Lower leg skin (tissue), 4 donors: ENCODE data around the gene PPIL6. TPM values are rescaled to one million over a fixed set of nuclear protein-coding genes. Genes with fewer than 3 reads are reported as not detected.

Experiments used
- DNase-seq, 2 donors: peaks; one replicate each; pipeline ENCODE4 v3.0.0-alpha.2; 2019; ENCODE audit warnings: low spot score in 2 of 2
- H3K4me3 ChIP-seq: fragments of 200-600 bp; sonication (generic); 2 replicates; pipeline ENCODE4 v1.5.1; 2017; ENCODE audit warnings: mild to moderate bottlenecking, low read depth; ENCODE audit not compliant: poor library complexity, severe bottlenecking
- CTCF ChIP-seq, 3 donors: fragments of 450-650 bp; IDR thresholded peaks; one replicate each; pipeline ENCODE4 v1.5.1; 2016; ENCODE audit warnings: antibody characterized with exemption in 3 of 3, mild to moderate bottlenecking in 3 of 3, moderate library complexity in 2 of 3
- POLR2A ChIP-seq, 2 donors: fragments of 450-650 bp; IDR thresholded peaks; one replicate each; pipeline ENCODE4 v1.6.1; 2016 to 2017; ENCODE audit warnings: antibody characterized with exemption in 2 of 2, mild to moderate bottlenecking in 1 of 2, moderate library complexity in 1 of 2
- WGBS, 2 donors: methylation state at CpG; one replicate each; pipeline ENCODE4 v1.1.5; 2018; 5-methylcytosine and 5-hydroxymethylcytosine counted together
- intact Hi-C: fragments of 100-400 bp; cut with DNase I; formaldehyde crosslinking; loops from one replicate; pipeline ENCODE4 v1.15.0; 2023; ENCODE audit warnings: low total_unique reads
- total RNA-seq, 4 donors: library from RNA; depleted of rRNA; stranded (reverse); fragments of >200 nt; gene quantifications; one replicate each; pipeline ENCODE4 v1.1.0, GENCODE V29; 2016

PPIL6 gene
- total RNA-seq, 4 donors from 2014 or later: 1.5 to 9.1 (median 2.3) TPM

- TF ChIP-seq POLR2A (IDR thresholded peaks at IDR 0.05): no peak
- TF ChIP-seq CTCF (IDR thresholded peaks at IDR 0.05): no peak
- peak within 1 kb of the TSS; percentile 46 for H3K4me3 ChIP-seq
- 0 to 1% methylated on average over 16 to 33 of the region's 70 CpGs for WGBS, 2 donors
- DNase-seq: peak; percentile 62 to 94
- intact Hi-C loops: no loop called here
Observed at GRCh38 chr6:109455437-109456110, 15.1 kb upstream of the PPIL6 start, which contains the start of gene MICAL1. Gene MICAL1 (minus strand): TSS chr6:109455772. CDS start chr6:109454196, 1,576 bp downstream.

GRCh38 chr6:109454496-109455436 is 14.3 kb upstream of the PPIL6 start:
- intact Hi-C loops: no loop called here
- DNase-seq: peak; percentile 53 to 92
- H3K4me3 ChIP-seq: peak overlapping the region; percentile 34
- 11 to 17% methylated on average over 35 to 48 of the region's 48 CpGs for WGBS, 2 donors
- no peak for TF ChIP-seq POLR2A (IDR thresholded peaks at IDR 0.05)
- TF ChIP-seq CTCF (IDR thresholded peaks at IDR 0.05): no peak

- intact Hi-C loops: no loop called here
- 88 to 89% methylated on average over 18 to 26 of the region's 27 CpGs for WGBS, 2 donors
- TF ChIP-seq POLR2A (IDR thresholded peaks at IDR 0.05) (no peak), CTCF (IDR thresholded peaks at IDR 0.05) (no peak)
- peak in 1 of 2 donors; percentile 87 for DNase-seq
- no peak overlapping the region for H3K4me3 ChIP-seq
Observed at GRCh38 chr6:109453594-109454495, 13.4 kb upstream of the PPIL6 start.

GRCh38 chr6:109453156-109453555 is 12.7 kb upstream of the PPIL6 start:
- no peak for TF ChIP-seq CTCF (IDR thresholded peaks at IDR 0.05)
- no peak for TF ChIP-seq POLR2A (IDR thresholded peaks at IDR 0.05)
- intact Hi-C loops: no loop called here
- 93 to 95% methylated on average over 2 of the region's 2 CpGs for WGBS, 2 donors
- DNase-seq: peak in 1 of 2 donors; percentile 70
- no peak overlapping the region for H3K4me3 ChIP-seq

- intact Hi-C loops: no loop called here
- no peak for DNase-seq
- 87 to 88% methylated on average over 9 of the region's 9 CpGs for WGBS, 2 donors
- TF ChIP-seq CTCF (IDR thresholded peaks at IDR 0.05) (no peak), POLR2A (IDR thresholded peaks at IDR 0.05) (no peak)
- H3K4me3 ChIP-seq: no peak overlapping the region
Observed at GRCh38 chr6:109452181-109452580, 11.8 kb upstream of the PPIL6 start.
